HG03575 (cell line): ENCODE measurements around the gene FAM229A.

Source experiments
- ATAC-seq: cut with Tn5 transposase; IDR thresholded peaks from one replicate; pipeline ENCODE4 v1.9.1; 2021; ENCODE audit not compliant: unreplicated experiment, insufficient number of reproducible peaks, low FRiP score; ENCODE audit errors: extremely low read depth

Gene FAM229A

GRCh38 chr1:32334864-32335534, 27.3 kb downstream of the FAM229A start:
- no peak for ATAC-seq

GRCh38 chr1:32334274-32334861, 27.9 kb downstream of the FAM229A start:
- no peak for ATAC-seq

GRCh38 chr1:32333251-32333963, 28.9 kb downstream of the FAM229A start:
- no peak for ATAC-seq

- ATAC-seq: no peak
These were observed 29.8 kb downstream of the FAM229A start for GRCh38 chr1:32332290-32333079.

- no peak for ATAC-seq
These were observed 30.7 kb downstream of the FAM229A start for GRCh38 chr1:32331549-32331948.

- no peak for ATAC-seq
These were observed 31.6 kb downstream of the FAM229A start for GRCh38 chr1:32330558-32331151.

- ATAC-seq: no peak
These were observed 32.3 kb downstream of the FAM229A start for GRCh38 chr1:32329931-32330466.

GRCh38 chr1:32327204-32327603, 35.1 kb downstream of the FAM229A start:
- ATAC-seq: no peak

- no peak for ATAC-seq
These were observed 40.5 kb downstream of the FAM229A start for GRCh38 chr1:32321712-32322291.

GRCh38 chr1:32318127-32318869, 44.0 kb downstream of the FAM229A start:
- ATAC-seq: no peak

GRCh38 chr1:32316903-32317277, 45.4 kb downstream of the FAM229A start:
- ATAC-seq: no peak

- no peak for ATAC-seq
These were observed 50.4 kb downstream of the FAM229A start for GRCh38 chr1:32311709-32312393.
